Fibroblast of peridontal ligament (primary cell): ENCODE measurements around the gene FAM98C.
"Not testable (repeated sequence)": the region's sequence is repeated elsewhere in the genome, so short reads cannot be mapped to it uniquely, and the experiment has no call there.

Experiments
- DNase-seq: peaks from one replicate; pipeline ENCODE4 v3.0.0-alpha.2; 2010; ENCODE audit errors: extremely low read depth

FAM98C gene

DNA sequence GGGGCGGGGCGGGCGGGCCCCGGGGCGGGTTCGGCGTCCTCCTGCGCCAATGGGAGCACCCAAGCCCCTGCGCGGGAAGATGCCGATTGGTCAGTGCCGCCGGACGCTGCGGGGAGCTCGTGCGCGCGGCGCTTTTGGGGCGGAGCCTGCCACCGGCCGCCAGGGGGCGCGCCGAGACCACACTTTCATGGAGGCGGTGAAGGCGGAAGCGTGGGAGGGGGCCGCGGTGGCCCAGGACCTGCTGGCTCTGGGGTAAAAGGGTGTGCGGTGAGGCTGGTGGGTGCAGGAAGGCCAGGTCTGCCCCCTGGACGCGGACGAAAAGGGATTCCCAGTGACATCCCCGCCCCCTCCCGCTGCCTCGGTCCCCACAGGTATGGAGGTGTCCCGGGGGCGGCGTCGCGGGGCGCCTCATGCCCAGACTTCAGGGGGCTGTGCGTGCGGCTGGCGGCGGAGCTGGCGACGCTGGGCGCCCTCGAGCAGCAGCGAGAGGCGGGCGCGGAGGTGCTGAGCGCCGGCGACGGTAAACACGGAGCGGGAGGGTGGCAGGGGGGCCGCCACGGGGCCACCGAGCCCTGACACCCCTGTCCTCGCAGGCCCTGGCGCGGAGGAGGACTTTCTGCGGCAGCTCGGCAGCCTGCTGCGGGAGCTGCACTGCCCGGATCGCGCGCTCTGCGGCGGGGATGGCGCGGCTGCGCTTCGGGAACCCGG is at the start of gene FAM98C:
Gene FAM98C (plus strand): TSS at position 127 of the 708 bp plus-strand sequence. CDS start 61 bp downstream, at position 188.
- DNase-seq, result peak; percentile 93

DNA sequence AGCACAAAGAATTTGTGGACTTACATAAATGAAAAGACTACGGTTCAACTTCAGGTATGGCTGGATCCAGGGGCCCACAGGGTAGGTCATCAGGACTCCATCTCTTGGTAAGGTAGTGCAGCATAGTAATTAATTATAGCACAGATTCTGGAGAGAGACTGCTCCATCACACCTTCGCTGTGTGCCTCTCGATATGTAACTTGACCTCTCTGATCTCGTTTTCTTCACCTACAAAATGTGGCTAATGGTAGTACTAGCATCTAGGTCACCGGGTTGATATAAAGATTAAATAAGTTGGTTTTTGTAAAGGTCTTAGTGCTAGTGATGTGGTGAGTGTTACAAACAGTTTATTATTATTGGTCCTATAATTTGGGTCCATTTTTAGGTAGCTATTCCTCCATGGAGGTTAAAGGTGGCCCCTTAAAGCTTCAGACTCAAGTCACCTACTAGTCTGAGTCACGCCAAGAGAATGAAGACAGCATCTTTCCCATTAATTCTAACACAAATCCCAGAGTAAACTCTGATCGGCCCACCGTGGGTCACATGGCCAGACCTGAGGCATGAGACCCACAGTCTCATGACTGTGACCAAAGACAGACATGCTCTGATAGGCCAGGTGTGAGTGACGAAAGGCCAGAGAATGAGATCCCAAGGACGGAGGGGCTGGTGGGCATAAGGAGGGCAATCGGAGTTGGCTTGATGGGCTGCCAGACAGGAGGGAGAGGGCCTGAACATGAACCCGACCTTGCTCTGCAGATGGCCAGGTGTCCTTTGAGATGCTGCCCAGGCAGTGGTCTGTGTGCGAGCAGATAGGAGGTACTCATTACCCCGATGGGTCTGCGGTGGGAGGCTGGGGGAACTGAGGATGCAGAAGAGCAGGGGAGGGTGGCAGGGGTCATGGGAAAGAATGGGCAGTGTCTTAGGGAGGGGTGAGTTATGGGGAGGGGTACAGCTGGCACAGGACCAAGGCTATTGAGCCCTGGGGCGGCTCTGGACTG is 46.9 kb upstream of the FAM98C start:
- no peak for DNase-seq

DNA sequence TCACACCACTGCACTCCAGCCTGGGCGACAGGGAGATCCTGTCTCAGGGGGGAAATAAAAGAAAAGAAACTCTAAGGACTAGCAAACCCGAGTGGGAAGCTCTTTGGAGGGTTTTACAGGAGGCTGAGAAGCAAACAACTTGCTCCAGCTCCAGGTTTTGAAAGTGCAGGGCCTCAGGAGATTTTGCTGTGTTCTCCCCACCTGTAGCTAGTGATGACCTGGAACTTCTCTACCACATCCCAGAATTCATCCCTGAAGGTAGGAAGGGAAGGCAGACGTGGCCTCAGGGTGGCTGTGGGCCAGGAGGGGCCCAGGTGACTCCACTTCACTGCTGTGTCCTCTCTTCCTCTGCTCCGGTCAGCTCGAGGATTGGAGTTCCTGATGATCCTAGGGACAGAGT is 44.8 kb upstream of the FAM98C start:
- DNase-seq, result no peak

DNA sequence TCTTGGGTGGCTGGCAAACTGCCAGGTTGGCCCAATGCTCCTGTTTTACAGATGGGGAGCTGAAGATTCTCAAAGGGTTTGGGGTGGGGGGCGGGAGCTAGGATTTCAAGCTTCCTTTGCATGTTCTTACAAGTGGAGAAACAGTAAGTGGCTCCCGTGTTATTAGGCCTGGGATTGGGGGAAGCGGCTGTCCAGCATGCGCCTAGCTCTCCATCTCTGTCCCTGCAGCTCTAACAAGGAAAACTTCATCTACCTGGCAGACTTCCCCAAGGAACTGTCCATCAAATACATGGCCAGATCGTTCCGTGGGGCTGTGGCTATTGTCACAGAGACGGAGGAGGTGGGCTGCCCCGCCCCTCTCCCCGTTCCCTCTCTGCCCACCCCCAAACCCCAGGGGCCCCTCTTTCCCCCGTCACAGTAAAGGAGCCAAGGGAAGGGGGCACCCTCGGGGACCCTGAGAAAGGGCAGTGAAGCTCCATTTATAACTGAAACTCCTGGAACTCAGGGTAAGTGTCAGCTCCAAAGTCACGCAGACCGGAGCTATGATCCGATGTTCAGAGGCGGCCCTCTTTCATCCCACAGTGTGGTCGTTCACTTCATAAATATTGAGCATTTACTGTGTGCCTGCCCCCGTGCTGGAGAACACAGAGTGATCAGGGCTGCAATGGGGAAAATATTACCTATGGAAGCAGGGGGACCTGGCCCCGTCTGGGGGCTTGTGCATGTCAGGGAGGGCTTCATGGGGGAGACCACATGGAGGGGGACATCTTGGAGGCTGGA is 43.5 kb upstream of the FAM98C start:
- DNase-seq, result no peak

DNA sequence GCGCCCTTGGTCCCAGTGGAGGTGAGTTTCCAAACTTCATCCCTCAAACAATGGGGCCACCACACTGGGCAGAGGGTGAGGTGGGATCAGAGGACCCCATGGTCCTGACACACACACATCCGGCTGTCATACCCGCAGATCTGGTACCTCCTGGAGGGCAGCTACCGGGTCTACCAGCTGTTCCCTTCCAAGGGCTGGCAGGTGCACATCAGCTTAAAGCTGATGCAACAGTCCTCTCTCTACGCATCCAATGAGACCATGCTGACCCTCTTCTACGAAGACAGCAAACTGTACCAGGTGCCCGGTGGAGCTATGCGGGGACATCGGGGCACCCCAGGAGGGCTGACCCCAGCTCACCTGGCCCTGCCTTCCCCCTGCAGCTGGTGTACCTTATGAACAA is 42.5 kb upstream of the FAM98C start:
- DNase-seq, result no peak

DNA sequence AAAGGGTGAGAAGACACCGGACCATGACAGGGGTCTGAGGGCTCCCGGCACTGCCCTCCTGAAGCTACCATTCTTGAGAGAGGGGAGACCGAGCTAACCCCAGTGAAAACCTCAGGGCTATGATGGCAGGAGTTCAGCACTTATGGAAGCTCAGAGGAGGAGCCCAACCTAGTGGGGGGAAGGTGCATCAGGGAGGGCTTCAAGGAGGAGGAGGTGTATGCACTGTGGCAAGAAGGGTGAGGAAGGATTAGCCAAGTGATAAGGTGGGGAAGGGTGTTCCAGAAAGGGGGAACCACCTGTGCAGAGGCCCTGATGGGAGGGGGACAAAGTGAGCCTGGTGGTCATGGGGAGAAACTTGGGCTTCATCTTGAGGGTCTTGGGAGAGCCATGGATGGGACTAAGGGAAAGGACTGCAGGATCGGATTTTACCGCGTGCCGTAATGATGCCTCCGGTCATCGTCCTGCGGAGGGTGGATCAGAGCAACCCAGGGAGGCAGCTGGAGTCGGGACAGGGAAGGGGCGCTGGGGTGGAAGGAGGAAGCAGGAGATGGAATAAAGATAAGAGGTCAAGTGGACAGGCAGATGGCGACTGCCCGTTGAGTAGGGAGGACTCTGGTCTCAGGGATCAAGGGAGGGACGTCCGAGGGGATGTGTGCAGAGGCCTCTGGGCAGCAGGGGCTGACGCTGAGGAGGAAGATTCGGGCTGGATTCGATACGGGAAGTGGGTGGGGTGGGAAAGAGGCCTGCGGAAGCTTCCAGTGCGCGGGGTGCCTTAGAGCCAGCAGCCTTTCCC is 41.9 kb upstream of the FAM98C start:
- DNase-seq, result no peak

DNA sequence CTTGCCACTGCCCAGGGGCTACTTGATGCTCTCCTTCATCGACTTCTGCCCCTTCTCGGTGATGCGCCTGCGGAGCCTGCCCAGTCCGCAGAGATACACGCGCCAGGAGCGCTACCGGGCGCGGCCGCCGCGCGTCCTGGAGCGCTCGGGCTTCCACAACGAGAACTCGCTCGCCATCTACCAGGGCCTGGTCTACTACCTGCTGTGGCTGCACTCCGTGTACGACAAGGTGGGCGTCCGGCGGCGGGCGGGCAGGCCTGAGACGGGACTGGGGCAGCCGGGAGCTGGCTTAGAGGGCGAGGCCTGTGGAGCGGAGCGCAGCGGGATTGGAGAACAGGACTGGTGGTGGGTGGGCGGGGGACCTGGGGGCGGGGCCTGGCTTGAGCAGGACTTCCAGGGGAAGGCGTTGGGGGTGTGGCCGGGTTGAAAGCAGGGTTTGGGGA is 41.2 kb upstream of the FAM98C start:
- peak; percentile 44 for DNase-seq

DNA sequence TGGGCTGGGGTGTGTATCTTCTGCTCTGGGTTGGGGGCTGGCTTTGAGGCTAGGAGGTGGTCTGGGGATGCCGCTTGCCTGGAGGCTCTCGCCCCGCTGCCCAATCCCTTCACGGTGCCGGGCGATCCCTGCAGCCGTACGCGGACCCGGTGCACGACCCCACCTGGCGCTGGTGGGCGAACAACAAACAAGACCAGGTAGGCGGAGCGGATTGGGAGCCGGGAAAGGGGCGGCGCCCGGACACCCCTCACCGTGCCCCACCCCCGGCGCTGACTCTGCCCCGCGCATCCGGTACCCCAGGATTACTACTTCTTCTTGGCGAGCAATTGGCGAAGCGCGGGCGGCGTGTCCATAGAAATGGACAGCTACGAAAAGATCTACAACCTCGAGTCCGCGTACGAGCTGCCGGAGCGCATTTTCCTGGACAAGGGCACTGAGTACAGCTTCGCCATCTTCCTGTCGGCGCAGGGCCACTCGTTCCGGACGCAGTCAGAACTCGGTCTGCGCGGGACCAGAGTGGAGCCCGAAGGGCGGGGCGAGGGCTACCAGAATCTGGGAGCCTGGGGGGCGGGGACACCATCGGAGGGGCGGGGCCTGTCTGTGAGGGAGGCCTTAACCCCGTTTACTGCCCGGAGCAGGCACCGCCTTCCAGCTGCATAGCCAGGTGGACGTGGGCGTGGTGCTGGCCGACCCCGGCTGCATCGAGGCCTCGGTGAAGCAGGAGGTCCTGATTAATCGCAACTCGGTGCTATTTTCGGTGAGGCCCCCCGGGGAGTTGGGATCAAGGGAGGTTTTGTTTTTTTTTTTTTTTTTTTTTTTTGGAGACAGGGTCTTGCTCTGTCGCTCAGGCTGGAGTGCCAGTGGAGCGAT is 40.6 kb upstream of the FAM98C start:
- peak; percentile 35 for DNase-seq

DNA sequence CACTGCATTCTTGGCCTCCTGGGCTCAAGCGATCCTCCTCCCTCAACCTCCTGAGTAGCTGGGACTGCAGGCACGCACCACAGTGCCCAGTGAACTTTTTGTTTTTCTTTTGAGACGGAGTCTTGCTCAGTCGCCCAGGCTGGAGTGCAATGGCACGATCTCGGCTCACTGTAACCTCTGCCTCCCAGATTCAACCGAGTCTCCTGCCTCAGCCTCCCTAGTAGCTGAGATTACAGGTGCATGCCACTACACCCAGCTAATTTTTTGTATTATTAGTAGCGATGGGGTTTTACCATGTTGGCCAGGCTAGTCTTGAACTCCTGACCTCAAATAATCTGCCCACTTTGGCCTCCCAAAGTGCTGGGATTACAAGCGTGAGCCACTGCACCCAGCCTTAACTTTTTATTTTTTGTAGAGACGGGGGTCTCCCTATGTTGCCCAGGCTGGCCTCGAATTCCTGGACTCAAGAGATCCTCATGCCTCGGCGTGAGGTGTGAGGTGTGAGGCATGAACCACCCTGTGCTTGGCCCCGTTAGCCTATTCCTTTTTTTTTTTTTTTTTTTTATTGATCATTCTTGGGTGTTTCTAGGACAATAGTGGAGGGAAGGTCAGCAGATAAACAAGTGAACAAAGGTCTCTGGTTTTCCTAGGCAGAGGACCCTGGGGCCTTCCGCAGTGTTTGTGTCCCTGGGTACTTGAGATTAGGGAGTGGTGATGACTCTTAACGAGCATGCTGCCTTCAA is 39.8 kb upstream of the FAM98C start:
- DNase-seq, result not testable (repeated sequence)

DNA sequence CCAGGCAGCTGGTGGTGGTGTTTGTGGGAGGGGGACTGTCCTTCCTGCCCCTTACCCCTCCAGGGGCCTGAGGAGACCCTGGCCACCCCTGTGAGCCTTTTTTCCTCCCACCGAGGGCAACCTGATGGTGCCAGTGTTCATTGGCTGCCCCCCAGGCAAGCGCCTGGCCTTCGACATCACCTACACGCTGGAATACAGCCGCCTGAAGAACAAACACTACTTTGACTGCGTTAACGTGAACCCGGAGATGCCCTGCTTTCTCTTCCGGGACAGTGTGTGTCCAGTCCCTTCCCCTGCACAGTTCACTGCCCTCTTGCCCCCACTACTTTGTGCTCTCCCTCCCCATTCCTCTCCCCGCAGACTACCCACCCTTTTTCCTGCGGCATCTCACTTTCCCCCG is 35.9 kb upstream of the FAM98C start:
- no peak for DNase-seq

DNA sequence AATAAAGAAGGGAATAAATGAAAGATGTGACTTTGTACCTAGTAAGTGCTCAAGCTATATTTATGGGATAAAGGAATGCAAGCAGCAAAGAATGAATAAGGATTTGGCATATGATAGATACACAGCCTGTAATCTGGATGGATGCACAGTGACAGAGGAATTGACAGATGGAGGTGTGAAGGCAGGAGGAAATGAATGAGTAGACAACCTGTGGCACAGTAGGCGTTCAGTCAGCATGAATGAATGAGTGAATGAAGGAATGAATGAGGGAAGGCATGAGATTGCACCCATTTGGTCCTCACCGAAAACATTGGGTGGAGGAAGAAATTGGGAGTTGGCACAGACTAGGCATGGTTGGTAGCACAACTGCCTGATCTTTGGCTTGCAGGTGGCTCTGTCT is 33.3 kb upstream of the FAM98C start:
- DNase-seq, result no peak

DNA sequence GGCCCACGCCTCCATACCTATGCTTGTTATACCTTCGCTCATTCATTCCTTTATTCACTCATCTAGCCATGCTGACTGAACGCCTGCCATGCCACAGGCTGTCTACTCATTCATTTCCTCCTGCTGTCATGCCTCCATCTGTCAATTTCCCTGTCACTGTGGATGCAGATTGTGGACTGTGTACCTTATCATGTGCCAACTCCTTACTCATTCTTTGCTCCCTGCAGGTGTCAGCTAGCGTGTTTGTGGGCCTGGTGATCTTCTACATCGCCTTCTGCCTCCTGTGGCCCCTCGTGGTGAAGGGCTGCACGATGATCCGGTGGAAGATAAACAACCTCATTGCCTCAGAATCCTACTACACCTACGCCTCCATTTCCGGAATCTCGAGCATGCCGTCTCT is 32.6 kb upstream of the FAM98C start:
- DNase-seq, result no peak

DNA sequence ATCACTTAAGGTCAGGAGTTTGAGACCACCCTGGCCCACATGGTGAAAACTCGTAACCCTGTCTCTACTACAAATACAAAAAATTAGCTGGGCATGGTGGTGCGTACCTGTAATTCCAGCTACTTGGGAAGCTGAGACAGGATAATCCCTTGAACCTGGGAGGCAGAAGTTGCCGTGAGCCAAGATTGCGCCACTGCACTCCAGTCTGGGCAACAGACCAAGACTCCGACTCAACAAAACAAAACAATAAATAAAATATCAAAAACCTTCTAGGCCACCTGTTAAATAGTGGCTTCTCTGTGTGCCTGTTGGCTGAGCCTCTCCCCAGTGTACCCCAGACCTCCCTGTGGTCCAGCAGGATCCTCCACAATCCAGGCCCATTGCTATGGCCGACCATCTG is 31.8 kb upstream of the FAM98C start:
- no peak for DNase-seq

DNA sequence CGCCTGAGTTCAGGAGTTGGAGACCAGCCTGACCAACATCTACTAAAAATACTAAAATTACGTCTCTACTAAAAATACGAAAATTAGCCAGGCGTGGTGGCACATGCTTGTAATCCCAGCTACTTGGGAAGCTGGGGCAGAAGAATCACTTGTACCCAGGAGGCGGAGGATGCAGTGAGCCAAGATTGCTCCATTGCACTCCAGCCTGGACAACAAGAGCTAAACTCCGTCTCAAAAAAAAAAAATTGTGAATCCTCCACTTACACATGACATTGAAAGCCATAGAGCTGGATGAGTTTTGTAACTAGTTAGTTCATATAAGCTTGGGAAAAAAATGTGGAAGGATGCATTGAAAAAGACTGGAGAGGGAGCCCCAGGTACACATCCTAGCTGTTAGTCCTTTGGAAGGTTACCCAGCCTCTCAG is 29.0 kb upstream of the FAM98C start:
- DNase-seq, result no peak

DNA sequence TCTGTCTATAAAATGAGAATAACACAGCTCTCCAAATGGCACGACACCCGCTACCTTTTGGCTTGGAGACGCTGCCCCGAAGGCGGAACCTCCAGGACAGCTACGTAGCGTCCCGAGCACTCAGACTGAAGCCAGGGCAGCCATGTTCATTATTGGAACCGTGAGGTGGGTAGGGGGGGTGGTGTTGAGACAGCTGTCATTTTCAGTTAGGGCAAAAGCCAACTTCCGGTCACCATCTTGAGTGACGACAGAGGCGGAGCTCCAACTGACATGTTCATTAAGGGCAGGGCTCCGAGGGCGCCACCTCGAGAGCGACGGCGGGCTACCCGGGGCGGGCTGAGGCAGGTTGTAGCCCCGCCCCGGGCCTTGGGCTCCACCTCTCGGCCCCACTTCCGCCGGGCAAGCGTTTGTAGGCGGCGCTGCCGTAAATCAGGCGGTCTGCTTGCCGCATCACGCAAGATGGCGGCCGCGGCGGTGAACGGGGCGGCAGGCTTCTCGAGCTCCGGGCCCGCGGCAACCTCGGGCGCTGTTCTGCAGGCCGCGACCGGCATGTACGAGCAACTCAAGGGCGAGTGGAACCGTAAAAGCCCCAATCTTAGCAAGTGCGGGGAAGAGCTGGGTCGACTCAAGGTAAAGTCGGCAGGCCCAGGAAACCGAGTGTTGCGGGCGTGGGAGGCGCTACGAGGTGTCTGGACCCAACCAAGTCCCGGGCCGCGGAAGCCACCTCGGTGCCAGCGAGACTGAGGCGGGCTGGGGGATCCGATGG is 28.4 kb upstream of the FAM98C start, which contains the start of gene PSMD8:
Gene PSMD8 (plus strand): TSS at position 240 of the 766 bp plus-strand sequence. CDS start 31 bp downstream, at position 271.
- peak; percentile 98 for DNase-seq

DNA sequence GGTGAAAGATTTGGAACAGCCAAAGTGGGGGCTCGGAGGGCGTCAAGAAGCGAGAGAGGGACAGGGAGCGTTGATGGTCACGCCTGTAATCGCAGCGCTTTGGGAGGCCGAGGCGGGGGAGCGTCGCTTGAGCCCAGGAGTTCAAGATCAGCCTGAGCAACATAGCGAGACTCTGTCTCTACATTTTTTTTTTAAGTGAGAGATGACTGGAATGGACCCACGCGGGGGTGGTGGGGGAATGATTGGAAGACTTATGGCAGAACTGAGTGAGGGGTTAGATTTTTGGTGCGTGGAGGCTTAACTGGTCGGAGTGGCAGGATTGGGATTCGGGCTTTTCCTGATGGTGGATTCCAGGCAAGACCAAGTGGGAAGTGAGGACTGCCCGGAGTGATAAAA is 27.8 kb upstream of the FAM98C start:
- DNase-seq, result peak; percentile 34

DNA sequence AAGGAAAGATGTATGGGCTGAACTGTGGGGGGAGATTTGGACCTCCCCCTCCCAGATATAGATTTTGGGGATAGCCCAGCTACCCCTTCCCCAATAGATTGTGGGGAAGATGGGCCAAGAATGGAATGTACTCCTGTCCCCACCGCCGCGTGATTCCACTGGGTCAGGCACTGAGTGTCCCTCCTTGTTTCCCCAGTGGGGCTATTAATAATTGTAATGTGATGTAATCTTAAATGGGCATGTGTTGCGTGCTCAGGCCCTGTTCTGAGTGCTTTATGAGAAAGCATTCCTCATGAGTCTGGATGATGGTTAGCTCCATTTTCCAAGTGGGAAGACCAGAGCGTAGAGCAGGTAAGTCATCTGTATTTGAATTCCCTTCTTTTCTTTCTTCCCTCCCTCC is 27.1 kb upstream of the FAM98C start:
- peak; percentile 7 for DNase-seq

DNA sequence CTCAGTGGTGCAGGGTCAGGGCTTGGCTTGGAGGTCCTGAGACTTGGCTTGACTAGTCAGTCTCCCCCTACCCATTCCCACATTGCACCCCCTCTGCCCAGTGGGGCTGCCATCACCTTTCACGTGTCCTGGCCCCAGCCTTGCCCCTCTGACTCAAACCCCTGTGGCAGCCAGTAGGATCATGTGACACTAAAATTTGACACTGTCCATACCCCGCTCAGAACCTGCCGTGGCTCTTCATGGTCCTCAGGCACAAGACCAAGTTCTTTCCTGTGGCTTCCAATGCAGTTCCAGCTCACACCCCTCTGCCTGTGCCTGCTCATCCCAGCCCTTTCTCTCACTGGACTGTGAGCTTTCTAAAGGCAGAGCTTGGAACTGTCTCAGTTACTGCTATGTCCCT is 26.3 kb upstream of the FAM98C start:
- DNase-seq, result no peak

DNA sequence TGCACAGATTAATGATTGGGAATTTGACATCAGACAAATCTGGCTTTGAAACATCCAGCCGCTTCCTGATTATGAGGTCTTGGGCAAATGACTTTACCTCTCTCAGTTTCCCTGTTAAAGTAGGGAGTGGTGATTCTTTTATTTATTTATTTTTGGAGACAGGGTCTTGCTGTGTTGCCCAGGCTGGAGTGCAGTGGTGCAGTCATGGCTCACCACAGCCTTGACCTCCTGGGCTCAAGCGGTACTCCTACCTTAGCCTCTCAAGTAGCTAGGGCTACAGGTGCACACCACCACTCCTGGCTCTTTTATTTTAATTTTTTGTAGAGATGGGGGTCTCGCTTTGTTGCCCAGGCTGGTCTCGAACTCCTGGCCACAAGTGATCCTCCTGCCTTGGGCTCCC is 25.8 kb upstream of the FAM98C start:
- DNase-seq, result no peak
